T-helper 17 cell (primary cell): ENCODE data around the gene LTBP3. TPM values are rescaled to one million over a fixed set of nuclear protein-coding genes. Genes with fewer than 3 reads are reported as not detected.

Experiments used
- ATAC-seq: fragments of 150-1000 bp; cut with Tn5 transposase; 2 replicates; pipeline ENCODE4 v1.10.0; 2021; ENCODE audit warnings: mild to moderate bottlenecking, moderate library complexity
- DNase-seq, 3 donors: peaks; one replicate each; pipeline versions ENCODE4 v3.0.0 to v3.0.0-alpha.2; 2020 to 2021
- H3K9me3 ChIP-seq: one replicate; pipeline ENCODE4 v1.7.0; 2013; ENCODE audit warnings: low read length, mild to moderate bottlenecking; ENCODE audit not compliant: control insufficient read depth, poor library complexity, severe bottlenecking
- H3K27ac Mint-ChIP-seq: one replicate; pipeline ENCODE4 v1.8.0; 2022; ENCODE audit warnings: mild to moderate bottlenecking, moderate library complexity, mixed read lengths
- H3K27me3 Mint-ChIP-seq: one replicate; pipeline ENCODE4 v1.8.0; 2022; ENCODE audit warnings: mixed read lengths
- H3K36me3 Mint-ChIP-seq: one replicate; pipeline ENCODE4 v1.8.0; 2022; ENCODE audit warnings: low read depth, mixed read lengths
- H3K4me1 Mint-ChIP-seq: one replicate; pipeline ENCODE4 v1.8.0; 2022; ENCODE audit warnings: mild to moderate bottlenecking, mixed read lengths
- H3K4me3 Mint-ChIP-seq: one replicate; pipeline ENCODE4 v1.8.0; 2022; ENCODE audit warnings: mild to moderate bottlenecking, moderate library complexity, mixed read lengths
- total RNA-seq, 4 donors: library from RNA in 2 of 4; stranded (reverse) in 2 of 4; gene quantifications; one replicate each; pipeline ENCODE4 v1.2.3 and lab custom pipeline; 2022 to 2026

LTBP3 gene
- total RNA-seq, 2 donors from 2014 or later = 123 to 187 TPM

DNA sequence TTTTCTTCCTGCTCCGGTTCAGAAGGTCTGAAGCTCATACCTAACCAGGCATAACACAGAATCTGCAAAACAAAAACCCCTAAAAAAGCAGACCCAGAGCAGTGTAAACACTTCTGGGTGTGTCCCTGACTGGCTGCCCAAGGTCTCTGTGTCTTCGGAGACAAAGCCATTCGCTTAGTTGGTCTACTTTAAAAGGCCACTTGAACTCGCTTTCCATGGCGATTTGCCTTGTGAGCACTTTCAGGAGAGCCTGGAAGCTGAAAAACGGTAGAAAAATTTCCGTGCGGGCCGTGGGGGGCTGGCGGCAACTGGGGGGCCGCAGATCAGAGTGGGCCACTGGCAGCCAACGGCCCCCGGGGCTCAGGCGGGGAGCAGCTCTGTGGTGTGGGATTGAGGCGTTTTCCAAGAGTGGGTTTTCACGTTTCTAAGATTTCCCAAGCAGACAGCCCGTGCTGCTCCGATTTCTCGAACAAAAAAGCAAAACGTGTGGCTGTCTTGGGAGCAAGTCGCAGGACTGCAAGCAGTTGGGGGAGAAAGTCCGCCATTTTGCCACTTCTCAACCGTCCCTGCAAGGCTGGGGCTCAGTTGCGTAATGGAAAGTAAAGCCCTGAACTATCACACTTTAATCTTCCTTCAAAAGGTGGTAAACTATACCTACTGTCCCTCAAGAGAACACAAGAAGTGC lies 60.0 kb downstream of the LTBP3 start:
- ATAC-seq (peak; percentile 18), DNase-seq (peak; percentile 30 to 42 (median 31))
- Mint-ChIP-seq H3K4me1 (peaks cover 41% of the 10 kb centered on the region), H3K27ac (no peak overlapping the region), H3K4me3 (no peak overlapping the region), H3K27me3 (no peaks in the 10 kb centered on the region), H3K36me3 (peaks cover 13% of the 10 kb centered on the region)
- no peaks in the 10 kb centered on the region for H3K9me3 ChIP-seq

DNA sequence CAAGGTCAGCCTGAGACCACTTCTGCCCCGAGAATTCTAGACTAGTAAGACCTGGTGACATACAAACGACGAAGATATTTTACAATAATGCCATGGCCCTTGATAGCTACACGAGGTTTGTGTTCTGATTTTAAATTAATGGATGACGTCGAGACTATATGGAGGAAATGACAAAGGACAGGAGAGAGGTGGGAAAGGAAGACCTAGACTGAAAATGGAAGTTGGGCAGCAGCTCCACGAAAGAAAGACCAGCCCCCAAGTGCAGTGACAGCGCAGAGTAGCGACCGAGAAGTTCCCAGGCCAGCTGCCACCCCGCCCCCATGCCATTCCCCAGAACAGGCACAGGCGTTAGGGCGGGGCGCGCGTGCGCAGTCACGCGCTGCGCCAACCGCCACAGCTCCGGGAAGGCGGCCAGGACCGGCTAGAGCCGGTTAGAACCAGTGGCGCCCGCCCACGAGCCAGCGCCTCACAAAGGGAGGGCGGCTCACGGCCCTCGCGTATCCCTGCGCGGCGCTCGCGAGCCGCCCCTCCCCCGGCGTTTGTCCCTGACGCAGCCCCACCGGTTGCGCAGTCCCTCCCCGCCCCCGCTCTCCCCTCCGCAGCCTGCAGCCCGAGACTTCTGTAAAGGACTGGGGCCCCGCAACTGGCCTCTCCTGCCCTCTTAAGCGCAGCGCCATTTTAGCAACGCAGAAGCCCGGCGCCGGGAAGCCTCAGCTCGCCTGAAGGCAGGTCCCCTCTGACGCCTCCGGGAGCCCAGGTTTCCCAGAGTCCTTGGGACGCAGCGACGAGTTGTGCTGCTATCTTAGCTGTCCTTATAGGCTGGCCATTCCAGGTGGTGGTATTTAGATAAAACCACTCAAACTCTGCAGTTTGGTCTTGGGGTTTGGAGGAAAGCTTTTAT lies 60.8 kb downstream of the LTBP3 start:
- ATAC-seq (peak; percentile 82), DNase-seq (peak; percentile 91 to 98 (median 97))
- Mint-ChIP-seq H3K36me3 (peaks cover 8% of the 10 kb centered on the region), H3K4me1 (peaks cover 38% of the 10 kb centered on the region), H3K27ac (no peak overlapping the region), H3K27me3 (no peaks in the 10 kb centered on the region), H3K4me3 (no peak overlapping the region)
- H3K9me3 ChIP-seq = no peaks in the 10 kb centered on the region

DNA sequence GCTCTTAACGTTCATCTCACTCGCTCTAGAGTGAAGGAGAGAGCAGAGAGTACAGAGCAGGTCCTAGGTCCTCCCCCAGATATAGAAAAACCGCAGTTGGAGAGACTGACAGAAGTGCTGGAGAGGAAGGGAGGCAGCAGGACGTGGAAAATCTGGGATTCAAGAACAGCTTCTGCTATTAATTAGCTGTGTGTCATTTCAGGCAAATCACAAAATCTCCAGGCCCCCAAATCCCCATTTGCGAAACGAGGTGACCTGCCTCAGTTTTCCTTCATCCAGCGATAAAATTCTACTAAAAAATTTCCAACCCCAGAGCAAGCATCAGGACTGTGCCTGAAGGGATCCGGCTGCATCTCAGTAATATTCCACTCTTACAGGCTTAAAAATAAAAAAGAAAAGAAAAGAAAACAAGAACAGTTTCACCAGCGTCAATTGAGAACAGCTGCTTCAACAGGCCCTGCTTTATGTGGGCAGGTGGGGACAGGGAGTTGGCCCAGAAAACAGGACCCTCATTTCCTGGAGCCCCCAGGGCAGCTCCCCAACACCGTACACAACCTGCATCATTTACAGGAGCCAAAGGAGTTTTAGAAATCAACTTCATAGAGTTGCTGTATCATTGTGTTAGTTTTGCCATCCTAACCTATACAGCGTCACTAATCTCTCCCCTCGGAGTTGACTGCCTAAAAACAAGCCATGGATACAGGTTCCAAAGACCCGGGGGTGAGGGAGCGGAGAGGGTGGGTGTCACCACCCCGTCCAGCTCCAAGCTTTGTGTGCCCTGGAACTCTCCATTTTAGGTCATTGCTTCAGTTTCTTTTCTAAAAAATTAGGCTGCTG lies 61.6 kb downstream of the LTBP3 start:
- no peak overlapping the region for H3K4me3 Mint-ChIP-seq
- DNase-seq (no peak), ATAC-seq (no peak)
- H3K36me3 Mint-ChIP-seq = peaks cover 2% of the 10 kb centered on the region
- H3K9me3 ChIP-seq = no peaks in the 10 kb centered on the region
- H3K27me3 Mint-ChIP-seq = no peaks in the 10 kb centered on the region
- peaks cover 37% of the 10 kb centered on the region for H3K4me1 Mint-ChIP-seq
- no peak overlapping the region for H3K27ac Mint-ChIP-seq

DNA sequence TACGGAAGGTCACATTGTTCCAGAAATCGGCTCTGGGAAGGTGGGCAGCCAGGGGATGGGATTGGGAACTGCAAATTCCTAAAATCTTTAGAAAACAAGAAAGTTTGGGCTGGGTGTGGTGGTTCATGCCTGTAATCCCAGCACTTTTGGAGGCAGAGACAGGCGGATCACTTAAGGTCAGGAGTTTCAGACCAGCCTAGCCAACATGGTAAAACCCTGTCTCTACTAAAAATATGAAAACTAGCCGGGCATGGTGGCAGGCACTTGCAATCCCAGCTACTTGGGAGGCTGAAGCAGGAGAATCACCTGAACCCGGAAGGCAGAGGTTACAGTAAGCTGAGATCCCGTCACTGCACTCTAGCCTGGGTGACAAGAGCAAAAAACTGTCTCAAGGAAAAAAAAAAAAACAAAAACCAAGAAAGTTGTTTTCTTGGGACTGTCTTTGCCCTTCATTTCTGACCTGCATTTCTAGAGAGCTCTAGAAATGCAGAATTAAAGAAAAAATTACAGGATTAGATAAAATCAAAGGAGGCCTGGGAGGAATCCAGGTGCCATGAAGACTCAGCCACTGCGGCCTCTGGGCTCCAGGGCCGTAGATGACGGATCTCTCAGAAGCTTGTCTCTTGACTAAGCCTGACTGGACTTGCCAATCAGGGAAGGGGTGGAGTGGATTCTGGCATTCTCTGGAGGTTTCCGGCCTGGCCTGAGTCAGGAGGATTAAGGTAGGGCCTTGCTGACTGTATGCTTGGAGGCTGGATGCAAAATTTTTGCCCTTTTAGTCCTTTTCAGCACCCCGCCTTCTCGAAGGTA lies 64.6 kb downstream of the LTBP3 start:
- peak overlapping the region; percentile 32 for H3K27ac Mint-ChIP-seq
- ATAC-seq = no peak

DNA sequence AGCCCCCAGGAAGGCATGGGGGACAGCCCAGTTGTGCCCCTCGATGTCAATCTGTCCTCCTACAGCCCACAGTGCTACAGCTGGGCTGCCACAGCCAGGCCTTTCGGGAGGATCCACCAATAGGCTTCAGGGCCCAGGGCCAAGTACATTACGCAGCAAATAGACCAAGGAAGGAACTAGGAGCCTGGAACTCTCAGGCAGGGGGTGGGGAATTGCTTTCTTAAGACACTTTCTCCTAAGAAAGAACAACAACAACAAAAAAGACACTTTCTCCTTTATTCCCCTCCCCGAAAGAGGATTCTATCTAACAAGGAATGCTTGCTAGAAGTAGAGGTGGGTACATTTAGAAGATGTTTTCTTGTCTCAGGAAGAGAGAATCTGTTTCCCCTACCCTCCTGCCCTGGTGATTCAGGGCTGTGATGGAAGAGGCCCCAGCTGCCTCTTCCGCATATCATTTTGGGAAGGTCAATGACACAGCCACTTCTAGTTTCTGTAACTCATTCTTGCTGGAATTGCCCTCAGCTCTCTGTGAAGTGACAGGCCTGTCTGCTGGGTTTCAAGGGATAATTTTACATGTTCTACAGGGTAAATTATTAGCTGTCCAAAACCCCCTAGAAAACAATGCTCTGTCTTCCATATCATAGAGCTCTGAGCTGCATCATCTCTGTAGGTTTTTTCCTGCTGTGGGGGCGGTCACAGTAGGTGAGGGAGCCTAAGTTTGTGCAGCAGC lies 65.4 kb downstream of the LTBP3 start:
- H3K4me1 Mint-ChIP-seq = peaks cover 38% of the 10 kb centered on the region
- no peak for DNase-seq
- peak overlapping the region; percentile 39 for H3K27ac Mint-ChIP-seq

More for the DNA sequence above, 64.6 kb downstream of the LTBP3 start:
- no peaks in the 10 kb centered on the region for H3K9me3 ChIP-seq
- Mint-ChIP-seq H3K4me1 (peaks cover 38% of the 10 kb centered on the region), H3K36me3 (no peaks in the 10 kb centered on the region), H3K4me3 (no peak overlapping the region), H3K27me3 (no peaks in the 10 kb centered on the region)
- no peak for DNase-seq

DNA sequence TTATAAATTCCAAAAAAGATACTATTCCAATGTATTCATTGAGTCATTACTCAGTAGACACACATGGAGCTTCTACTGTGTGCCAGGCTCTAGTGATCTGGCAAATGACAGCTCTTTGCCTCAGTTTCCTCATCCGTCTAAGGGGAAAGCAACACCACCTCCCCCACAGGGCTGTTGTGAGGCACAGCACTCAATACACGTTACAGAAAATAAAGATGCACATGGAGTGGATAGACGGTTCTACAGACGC lies 65.8 kb downstream of the LTBP3 start:
- Mint-ChIP-seq H3K27me3 (no peaks in the 10 kb centered on the region), H3K36me3 (no peaks in the 10 kb centered on the region), H3K4me1 (peaks cover 41% of the 10 kb centered on the region), H3K27ac (peak overlapping the region; percentile 39), H3K4me3 (no peak overlapping the region)
- ATAC-seq (no peak), DNase-seq (no peak)
- no peaks in the 10 kb centered on the region for H3K9me3 ChIP-seq

More for the DNA sequence above, 65.4 kb downstream of the LTBP3 start:
- H3K9me3 ChIP-seq = no peaks in the 10 kb centered on the region
- no peak for ATAC-seq
- Mint-ChIP-seq H3K36me3 (no peaks in the 10 kb centered on the region), H3K27me3 (no peaks in the 10 kb centered on the region), H3K4me3 (no peak overlapping the region)

DNA sequence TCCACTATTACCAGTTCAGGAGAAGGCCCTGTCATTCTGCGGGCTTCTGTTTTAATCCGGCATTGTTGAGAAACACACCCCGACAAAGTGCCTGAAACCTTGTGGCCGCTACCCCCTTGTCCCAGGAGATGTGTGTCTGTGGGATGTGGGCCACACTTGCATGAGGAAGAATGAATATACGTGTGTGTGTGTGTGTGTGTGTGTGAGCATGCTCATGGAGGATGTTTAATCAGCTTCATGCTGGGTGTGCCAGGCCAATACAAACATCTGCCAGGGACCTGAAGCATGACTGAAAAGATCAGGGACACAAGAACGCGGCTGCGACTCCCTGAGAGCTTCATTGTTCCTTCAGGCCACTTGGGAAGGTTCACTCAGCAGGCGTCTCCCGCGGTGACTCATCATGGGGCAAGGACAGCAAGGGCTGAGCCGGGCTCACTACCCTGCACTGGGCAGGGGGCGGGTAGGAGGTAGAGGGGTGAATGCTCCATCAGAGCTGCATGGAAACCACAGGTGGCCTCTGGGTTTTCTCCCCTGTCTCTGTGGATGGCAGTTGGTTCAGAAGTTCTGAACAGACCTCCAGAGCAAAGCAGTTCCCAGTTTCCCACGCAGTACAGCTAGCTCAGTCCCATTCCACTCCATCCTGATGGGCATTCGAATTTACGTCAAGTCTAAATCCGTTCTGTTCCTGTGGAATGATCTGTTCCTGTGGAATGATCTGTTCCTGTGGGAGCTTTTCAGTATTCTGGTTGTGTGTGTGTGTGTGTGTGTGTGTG lies 66.4 kb downstream of the LTBP3 start:
- Mint-ChIP-seq H3K36me3 (no peaks in the 10 kb centered on the region), H3K27me3 (no peaks in the 10 kb centered on the region), H3K27ac (peak overlapping the region; percentile 39), H3K4me1 (peaks cover 38% of the 10 kb centered on the region), H3K4me3 (no peak overlapping the region)
- DNase-seq (no peak), ATAC-seq (no peak)
- no peaks in the 10 kb centered on the region for H3K9me3 ChIP-seq

DNA sequence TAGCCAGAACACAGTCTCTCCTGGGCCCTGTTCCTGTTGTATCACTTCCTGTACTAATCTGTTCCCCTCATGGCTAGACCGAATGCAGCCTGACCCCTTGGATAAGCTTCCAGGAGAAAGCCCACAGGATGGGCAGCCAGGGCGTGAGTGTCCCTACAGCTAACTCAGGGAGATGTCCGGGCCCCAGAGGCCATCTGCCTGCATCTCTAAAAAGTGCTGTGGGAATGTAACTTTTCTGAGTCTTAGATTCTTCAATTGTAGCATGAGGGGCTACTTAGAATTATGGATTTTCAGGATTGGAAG lies 67.0 kb downstream of the LTBP3 start:
- no peaks in the 10 kb centered on the region for H3K27me3 Mint-ChIP-seq
- no peak overlapping the region for H3K4me3 Mint-ChIP-seq
- no peaks in the 10 kb centered on the region for H3K36me3 Mint-ChIP-seq

DNA sequence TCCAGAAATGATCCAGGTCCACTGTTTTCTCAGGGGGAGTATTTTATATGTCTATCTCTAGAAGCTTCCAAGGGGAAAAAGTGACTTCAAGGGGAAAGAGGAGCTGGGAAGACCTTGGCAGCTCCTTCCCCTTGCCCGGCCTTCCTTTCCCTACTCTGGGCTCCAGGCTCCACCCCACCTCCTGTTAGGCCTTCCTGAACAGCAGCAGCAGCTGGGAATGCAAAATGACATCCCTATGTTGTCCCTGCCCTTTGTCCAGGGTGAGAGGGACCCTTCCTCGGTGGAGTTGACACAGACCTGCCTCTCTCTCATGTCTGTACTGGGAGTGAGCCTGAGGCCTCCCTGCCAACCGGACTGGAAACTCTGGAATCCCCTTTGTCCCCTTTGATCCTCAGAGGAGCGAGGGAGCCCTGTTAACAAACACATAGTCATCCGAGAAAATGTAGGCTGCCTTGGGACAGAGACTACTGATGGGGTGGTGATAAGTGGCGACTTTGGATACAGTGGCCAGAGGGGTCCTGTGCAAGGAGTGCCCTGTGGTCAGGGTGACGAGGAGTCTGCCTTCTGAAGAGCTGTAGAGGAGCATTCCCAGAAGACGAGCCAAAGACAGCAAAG lies 68.3 kb downstream of the LTBP3 start:
- no peak for DNase-seq
- Mint-ChIP-seq H3K27ac (peak overlapping the region; percentile 39), H3K36me3 (no peaks in the 10 kb centered on the region), H3K4me1 (peaks cover 31% of the 10 kb centered on the region), H3K4me3 (no peak overlapping the region), H3K27me3 (no peaks in the 10 kb centered on the region)
- ATAC-seq = no peak
- no peaks in the 10 kb centered on the region for H3K9me3 ChIP-seq

More for the DNA sequence above, 67.0 kb downstream of the LTBP3 start:
- Mint-ChIP-seq H3K27ac (peak overlapping the region; percentile 16), H3K4me1 (peaks cover 32% of the 10 kb centered on the region)
- DNase-seq (no peak), ATAC-seq (no peak)
- H3K9me3 ChIP-seq = no peaks in the 10 kb centered on the region

DNA sequence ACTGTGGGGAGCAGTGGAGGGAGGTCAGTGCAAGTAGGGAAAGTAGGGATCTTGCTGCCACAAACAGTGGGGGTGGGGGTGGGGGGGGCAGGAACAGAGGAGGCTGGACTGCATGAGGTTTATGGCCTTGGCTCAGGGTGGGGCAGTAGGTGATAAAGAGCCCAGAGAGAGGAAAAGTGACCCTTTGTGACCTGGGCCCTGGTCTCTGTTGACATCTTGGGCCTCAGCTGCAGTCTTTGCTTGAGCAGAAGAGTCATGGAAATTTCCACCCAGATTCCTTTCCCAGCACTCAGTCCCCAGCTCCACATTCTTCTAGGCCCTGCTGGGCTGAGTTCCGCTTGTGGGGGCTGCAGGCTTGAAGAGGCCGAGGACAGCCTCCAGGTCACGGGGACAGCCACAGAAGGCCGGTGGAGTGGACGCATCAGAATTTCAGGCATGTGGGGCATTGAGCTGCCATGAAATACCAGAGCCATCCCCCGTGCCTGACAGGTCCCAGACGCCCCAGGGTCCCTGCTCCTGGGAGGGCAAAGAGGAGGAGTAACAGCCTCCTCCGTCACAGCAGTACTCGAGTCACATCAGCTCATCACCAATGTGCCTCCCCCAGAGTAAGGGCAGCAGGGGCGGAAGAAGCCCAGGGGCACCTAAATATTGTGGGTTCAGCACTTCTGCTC lies 69.0 kb downstream of the LTBP3 start:
- no peaks in the 10 kb centered on the region for H3K9me3 ChIP-seq
- no peaks in the 10 kb centered on the region for H3K27me3 Mint-ChIP-seq
- H3K27ac Mint-ChIP-seq = peak overlapping the region; percentile 77
- no peak for DNase-seq
- ATAC-seq = no peak
- peaks cover 28% of the 10 kb centered on the region for H3K4me1 Mint-ChIP-seq
- H3K4me3 Mint-ChIP-seq = no peak overlapping the region
- H3K36me3 Mint-ChIP-seq = no peaks in the 10 kb centered on the region
